ENCODE results near the gene DNAH11.

The DNAH11 gene

DNA sequence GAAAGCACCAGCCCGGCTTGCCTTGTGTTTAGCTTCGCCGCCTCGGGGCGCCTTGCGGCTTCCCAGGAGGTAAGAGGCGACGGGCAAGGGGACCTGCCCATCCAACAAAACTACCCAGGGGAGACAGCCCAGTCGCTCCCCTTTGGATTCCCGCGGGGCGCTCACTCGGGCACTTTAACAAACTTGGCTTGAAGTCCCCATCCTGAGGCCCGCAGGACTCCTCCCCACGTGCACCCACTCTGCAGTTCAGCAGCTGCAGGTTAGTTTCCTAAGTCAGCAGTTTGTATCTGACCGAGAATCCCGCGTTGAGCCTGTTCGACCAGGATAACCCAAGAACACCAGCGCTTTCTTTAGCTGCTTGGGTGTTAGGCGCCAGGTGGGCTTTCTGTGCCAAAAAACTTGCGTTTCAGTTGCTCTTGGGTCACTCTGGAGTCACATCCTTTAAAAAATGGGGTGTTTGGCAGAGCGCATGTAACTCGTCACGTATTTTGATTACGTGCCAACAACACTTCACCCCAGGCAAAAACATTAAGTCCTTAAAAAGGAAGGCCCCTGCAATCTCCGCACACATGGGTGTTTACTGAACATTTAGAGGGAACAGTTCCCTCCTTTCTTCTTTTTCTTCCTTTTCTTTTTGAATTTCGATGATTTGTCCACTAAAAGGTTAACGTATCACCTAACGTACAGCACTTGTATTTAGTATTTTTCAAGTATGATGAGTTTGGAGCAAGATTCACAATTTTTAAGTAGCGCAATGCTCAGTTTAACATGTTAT, 876 bp downstream of the DNAH11 start:
- TF ChIP-seq GATA2 (IDR thresholded peaks at IDR 0.05; ENCODE audit: low read depth, low read length), result no peak
- no peak for TF ChIP-seq GATA3 (IDR thresholded peaks at IDR 0.05; ENCODE audit: low read depth, low read length)

DNA sequence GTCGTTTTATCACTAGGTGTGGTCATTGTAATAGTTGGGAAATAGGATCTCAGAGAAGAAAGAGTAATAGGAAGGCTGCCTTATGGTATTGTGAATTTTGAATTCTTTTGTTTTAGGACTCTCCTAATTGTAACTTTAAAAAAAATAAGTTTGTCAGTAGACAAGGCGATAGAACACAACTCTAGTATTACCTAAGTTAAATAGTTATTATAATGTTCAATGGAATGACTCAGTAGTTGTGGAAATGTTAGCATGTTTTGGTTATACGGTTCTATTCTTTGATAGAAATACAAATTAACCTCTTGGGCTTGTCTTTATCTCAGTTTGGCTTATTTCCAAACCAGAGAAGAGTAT, 1.4 kb downstream of the DNAH11 start:
- TF ChIP-seq GATA2 (IDR thresholded peaks at IDR 0.05; ENCODE audit: low read depth, low read length), result no peak
- TF ChIP-seq GATA3 (IDR thresholded peaks at IDR 0.05; ENCODE audit: low read depth, low read length), result no peak

DNA sequence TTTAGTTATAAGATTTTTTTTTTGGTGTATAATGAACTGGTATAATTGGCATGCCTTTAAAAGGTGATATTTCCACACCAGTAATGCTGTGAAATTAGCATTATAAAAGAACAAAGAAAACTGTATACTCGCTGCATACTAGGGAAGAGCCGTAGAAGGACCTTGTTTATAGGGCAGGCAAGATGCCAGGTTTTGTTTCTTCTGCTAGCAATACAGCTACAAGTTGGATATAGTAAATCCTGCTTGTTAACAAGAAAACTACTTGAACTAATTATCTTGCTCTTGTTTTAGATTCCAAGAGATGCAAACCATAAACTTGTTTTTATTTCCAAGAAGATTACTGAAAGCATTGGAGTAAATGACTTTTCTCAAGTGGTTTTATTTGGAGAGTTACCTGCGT, 1.9 kb downstream of the DNAH11 start:
- no peak for TF ChIP-seq GATA2 (IDR thresholded peaks at IDR 0.05; ENCODE audit: low read depth, low read length)
- TF ChIP-seq GATA3 (IDR thresholded peaks at IDR 0.05; ENCODE audit: low read depth, low read length), result no peak

DNA sequence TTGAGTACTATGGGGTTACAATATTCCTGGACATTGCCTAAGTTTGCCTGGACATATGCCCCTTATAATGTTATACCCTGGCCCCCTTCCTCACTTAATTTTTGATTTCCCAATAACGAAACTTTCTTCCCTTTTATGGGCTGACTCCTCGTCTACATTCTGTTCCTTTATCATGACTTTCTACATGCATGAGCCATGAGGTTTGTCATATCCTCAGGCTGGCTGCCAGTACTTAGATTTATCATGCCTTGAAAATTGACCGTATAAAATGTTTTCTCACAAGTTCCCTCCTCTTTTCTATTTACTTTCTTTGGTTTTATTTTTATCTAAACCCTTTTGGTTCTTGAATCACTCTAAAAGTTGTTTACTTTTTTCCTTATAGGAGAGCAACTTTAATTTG, 4.7 kb downstream of the DNAH11 start:
- TF ChIP-seq GATA3 (IDR thresholded peaks at IDR 0.05; ENCODE audit: low read depth, low read length) (no peak), GATA2 (IDR thresholded peaks at IDR 0.05; ENCODE audit: low read depth, low read length) (no peak)

DNA sequence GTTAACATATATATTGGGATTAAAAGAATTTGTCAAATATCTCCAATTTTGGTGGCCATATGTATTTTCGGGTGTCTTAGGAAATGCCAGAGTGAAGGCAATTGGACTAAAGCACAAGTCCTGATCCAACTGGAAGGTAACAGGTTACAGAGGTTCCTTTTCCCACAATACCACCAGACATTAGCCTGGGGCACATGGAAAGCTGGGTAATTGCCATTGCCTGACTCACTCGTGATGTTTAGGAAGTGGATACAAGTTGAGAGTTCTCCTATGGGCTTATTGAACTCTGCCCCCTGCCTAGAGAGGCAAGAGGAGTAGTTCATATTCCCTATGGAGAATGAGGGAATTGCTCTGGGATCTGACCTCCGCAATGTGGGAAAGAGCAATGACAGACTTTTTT, 5.7 kb downstream of the DNAH11 start:
- TF ChIP-seq GATA3 (IDR thresholded peaks at IDR 0.05; ENCODE audit: low read depth, low read length) (no peak), GATA2 (IDR thresholded peaks at IDR 0.05; ENCODE audit: low read depth, low read length) (no peak)

DNA sequence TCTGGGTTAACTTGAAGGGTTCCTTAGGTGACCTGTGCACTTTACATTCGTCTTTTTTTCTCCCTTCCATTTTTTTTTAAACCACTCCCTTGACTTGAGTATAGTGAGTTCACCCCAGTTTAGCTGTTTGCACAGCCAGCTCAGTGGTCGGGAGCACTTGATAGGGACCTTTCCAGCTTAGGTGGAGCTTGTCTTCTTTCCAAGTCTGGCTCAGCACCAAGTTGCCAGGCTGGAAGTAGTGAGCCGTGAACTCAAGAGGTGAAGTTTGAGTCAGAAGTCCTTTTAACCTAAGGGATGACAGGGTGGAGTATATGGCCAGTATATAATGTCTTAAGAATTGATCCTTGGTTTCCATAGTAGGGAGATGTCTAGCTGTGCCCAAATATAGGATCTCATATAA, 7.2 kb downstream of the DNAH11 start:
- no peak for TF ChIP-seq GATA3 (IDR thresholded peaks at IDR 0.05; ENCODE audit: low read depth, low read length)
- TF ChIP-seq GATA2 (IDR thresholded peaks at IDR 0.05; ENCODE audit: low read depth, low read length), result no peak

DNA sequence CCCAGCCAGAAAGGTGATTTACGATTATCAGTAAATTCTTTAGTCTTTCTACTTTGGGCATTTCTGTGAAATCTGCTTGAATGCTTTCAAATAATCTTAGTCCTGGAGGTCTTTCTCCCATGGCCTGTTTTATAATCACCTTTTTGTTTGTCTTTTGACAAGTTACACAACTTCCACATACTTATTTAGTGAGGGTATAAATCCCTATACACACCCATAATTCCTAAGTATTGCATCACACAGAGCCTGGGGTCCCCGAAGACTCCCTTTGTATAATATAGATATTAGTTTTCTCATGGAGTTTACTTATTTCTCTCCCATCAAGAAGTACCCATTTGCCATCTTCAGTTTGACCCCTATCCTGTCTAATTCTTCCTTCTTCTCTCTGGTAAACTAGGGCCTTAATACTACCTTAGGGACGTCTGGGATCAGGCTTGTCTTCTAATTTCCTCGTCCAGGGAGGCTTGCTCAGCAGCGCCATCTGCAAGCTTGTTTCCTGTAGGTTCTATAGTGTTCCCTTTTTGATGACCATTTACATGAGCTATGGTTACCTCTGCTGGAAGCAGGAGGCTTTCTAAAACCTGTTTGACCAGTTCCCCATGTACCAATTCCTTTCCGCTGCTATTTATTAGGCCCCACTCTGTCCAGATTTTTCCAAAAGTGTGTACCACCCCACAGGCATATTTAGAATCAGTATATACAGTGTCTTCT, 8.1 kb downstream of the DNAH11 start:
- TF ChIP-seq GATA3 (IDR thresholded peaks at IDR 0.05; ENCODE audit: low read depth, low read length) (no peak), GATA2 (IDR thresholded peaks at IDR 0.05; ENCODE audit: low read depth, low read length) (no peak)

DNA sequence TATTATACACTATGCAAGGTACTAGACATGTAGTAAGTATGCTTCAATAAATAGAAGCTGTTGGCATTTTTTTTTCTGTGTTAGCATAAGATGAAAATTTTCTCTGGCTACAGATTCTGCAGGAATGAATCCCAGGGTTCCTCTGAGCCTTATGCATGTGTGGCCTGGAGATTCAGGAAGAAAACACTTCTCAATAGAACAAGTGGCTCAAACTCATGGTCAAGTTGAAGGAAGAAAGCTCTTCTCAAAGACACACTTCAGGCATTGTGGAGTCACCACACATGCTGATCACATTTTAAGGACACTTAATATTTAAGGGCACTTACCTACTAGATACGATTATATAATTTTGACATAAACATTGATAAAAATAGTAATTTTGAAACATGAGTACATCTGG, 19.5 kb downstream of the DNAH11 start:
- no peak for TF ChIP-seq GATA2 (IDR thresholded peaks at IDR 0.05; ENCODE audit: low read depth, low read length)
- TF ChIP-seq GATA3 (IDR thresholded peaks at IDR 0.05; ENCODE audit: low read depth, low read length), result no peak

DNA sequence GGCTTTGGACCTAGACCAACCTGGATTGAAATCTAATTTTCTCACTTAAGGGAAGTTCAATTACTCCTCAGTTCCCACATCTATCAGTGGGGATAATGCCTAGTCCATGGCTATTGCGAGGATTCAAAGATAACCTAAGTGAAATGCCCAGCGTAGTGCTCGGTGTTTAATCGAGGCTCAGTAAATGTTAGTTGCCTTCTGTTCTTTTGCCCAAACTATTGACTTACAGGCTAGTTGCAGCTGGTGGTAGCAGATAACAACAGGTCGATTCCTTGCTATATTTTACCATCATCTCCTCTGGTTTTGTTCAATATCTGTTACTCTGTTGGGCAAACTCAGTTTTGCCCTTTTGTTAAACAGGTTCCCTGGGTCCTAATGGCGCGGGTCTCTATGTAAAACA, 22.8 kb downstream of the DNAH11 start:
- TF ChIP-seq GATA3 (IDR thresholded peaks at IDR 0.05; ENCODE audit: low read depth, low read length) (no peak), GATA2 (IDR thresholded peaks at IDR 0.05; ENCODE audit: low read depth, low read length) (no peak)

DNA sequence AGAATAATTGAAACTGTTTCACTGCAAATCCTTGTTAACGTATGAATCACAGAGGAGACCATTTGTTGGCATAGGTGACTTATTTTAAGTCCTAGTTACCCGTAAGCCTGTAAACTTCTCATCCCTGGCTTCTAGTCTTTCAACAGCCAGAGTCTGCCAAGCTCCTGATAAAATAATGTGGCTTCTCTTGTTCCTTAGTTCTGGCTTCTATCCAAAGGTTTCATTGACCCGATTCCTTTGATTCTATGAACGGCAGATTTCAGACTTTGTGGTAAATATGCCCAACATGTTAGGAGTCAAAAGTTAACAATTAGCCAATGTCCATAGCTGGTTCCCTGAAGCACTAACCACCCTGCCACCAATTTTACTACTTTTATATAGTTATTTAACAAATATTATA, 23.3 kb downstream of the DNAH11 start:
- TF ChIP-seq GATA3 (IDR thresholded peaks at IDR 0.05; ENCODE audit: low read depth, low read length) (no peak), GATA2 (IDR thresholded peaks at IDR 0.05; ENCODE audit: low read depth, low read length) (no peak)

DNA sequence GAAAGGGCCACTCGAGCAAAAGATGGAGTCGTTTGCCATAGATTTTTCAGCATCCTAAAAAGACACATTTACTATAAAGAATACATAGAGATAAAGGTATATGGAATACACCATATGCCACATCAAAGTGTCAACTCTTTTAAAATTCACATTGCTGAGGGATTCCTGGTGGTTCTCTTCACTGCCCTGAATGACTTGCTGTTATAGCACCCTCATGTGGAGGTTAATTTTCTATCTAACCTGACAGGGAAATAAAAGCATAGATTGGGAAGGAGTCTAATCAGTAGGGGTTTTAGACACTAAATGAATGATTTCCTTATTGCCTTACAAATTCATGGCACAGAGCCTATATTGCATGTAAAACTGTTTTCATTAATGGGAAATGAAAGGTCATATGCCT, 25.9 kb downstream of the DNAH11 start:
- TF ChIP-seq GATA2 (IDR thresholded peaks at IDR 0.05; ENCODE audit: low read depth, low read length) (no peak), GATA3 (IDR thresholded peaks at IDR 0.05; ENCODE audit: low read depth, low read length) (no peak)

DNA sequence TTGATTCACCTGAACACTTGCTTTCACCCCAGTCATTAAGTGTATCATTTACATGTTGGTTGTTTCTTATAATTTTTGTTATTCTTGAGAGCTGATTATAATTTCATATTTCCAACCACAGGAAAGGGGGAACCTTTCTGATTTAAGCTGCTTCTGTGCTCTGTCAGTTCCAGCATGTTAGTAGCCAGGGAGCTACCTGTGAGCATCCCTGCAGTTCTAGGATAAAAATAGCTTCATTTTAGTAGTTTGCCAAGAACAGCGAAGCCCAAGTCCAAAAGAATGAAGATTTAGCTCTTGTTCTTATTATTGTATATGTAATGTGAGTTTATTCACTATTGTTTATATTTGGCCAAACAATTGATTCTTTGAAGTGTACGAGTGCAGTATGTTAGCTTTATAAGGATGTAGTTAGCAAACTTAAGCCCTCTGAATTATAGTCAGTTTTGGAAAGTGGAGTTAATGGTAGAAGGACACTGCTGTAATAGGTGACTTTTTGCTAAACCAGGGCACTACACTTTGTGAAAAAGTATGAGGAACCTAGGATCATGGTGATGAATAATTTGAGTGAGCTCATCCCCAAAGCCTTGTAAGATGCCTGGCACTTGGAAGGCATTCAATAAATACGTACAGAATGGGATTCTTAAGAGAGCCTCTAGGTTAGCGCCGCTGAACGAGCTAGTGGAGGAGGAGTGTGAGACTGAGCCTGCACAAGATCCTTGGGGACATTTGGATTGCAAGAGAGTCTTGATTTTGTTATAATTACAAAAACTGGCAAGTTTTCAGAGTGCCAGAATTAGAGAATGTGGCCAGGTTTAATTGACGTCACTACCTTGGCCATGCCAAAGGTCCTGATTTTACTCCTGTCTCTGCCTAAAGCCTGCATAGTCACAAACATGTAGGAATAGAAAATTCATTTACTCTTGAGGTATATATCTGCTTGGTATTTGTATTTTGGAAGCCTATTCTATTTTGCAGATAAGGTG, 29.8 kb downstream of the DNAH11 start:
- TF ChIP-seq GATA3 (IDR thresholded peaks at IDR 0.05; ENCODE audit: low read depth, low read length), result no peak
- TF ChIP-seq GATA2 (IDR thresholded peaks at IDR 0.05; ENCODE audit: low read depth, low read length), result no peak

DNA sequence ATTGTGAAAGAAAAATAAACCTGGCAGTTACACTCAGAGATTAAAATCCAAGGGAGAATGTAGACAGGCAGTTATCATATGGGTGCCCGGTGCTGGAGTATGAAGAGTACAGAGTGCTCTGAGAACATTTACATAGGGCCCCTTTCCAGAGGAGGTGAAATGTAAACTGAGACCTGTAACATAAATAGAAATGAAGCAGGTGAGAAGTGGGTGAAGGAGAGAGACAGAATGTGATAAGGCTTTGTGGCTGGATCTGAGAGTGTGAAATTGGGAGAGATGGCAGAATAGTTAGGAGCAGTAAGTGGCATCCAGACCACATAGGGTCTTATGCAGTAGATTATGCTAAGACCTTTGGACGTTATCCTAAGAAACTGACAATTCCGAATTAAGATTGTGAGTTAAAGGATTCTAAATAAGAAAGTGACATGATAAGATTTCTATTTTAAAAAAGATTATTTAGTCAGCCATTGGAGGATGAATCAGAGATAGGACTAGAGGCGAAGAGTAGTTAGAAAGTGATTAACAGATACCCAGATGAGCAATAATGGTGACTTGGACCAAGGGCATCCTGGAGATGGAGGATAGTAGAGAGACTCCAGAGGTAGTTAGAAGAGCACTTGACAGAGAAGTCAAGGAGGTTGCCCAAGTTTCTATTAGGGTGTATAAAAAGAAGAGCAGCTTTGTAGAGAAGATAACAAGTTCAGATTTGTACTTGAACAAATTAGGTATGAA, 36.7 kb downstream of the DNAH11 start:
- TF ChIP-seq GATA2 (IDR thresholded peaks at IDR 0.05; ENCODE audit: low read depth, low read length) (no peak), GATA3 (IDR thresholded peaks at IDR 0.05; ENCODE audit: low read depth, low read length) (no peak)

Measured in SH-SY5Y (cell line).